Panc1 (cell line): ENCODE measurements around the gene CDC42EP5. TPM values are rescaled to one million over a fixed set of nuclear protein-coding genes. Genes with fewer than 3 reads are reported as not detected.
A peak's percentile ranks its signal among the peaks of the same experiment; 100 is the strongest.
"Not testable (repeated sequence)": the region's sequence is repeated elsewhere in the genome, so short reads cannot be mapped to it uniquely, and the experiment has no call there.

Experiments
- ATAC-seq: fragments of 200-7000 bp; cut with Tn5 transposase; 2 replicates; pipeline ENCODE4 v1.9.1; 2020; ENCODE audit warnings: mild to moderate bottlenecking, moderate library complexity
- BruUV-seq: library from RNA; stranded (reverse); fragments of 400-500 nt; replicated peaks from 2 replicates; lab custom pipeline; 2021; lab: Mats Ljungman, UMichigan
- CTCF ChIA-PET: fragments of 300-600 bp; sonication (Branson Sonifier 250); formaldehyde crosslinking; loops from one replicate; lab custom pipeline; 2022; ENCODE audit warnings: antibody characterized with exemption; lab: Charles Lee
- POLR2A ChIA-PET: fragments of 300-600 bp; sonication (Branson Sonifier 250); formaldehyde crosslinking; loops from one replicate; lab custom pipeline; 2022; ENCODE audit warnings: antibody characterized with exemption; lab: Charles Lee
- DNase-seq: peaks from one replicate; pipeline ENCODE4 v3.0.0-alpha.2; 2010; ENCODE audit warnings: low read depth, low spot score
- H3K27ac ChIP-seq: 2 replicates; pipeline ENCODE4 v1.5.1; 2011; ENCODE audit warnings: mild to moderate bottlenecking, low read length, inconsistent platforms
- H3K27me3 ChIP-seq: fragments of 200-500 bp; sonication (Bioruptor generic); 2 replicates; pipeline ENCODE4 v1.6.0; 2014; ENCODE audit warnings: low read length, inconsistent platforms; ENCODE audit not compliant: control insufficient read depth, insufficient read depth
- H3K36me3 ChIP-seq: fragments of 200-500 bp; sonication (Bioruptor generic); 2 replicates; pipeline ENCODE4 v1.5.1; 2014; ENCODE audit warnings: inconsistent platforms, mild to moderate bottlenecking, low read length, moderate library complexity; ENCODE audit not compliant: control insufficient read depth, insufficient read depth
- H3K4me1 ChIP-seq: 2 replicates; pipeline ENCODE4 v1.5.1; 2011; ENCODE audit warnings: inconsistent platforms, mild to moderate bottlenecking, low read length, moderate library complexity; ENCODE audit not compliant: control insufficient read depth, insufficient read depth
- H3K4me3 ChIP-seq, 2 experiments: 2 replicates each; pipeline ENCODE4 v1.5.1; 2011 to 2012; ENCODE audit warnings: low read depth in 2 of 2, low read length in 2 of 2, mild to moderate bottlenecking in 2 of 2, inconsistent platforms in 1 of 2, moderate library complexity in 1 of 2
- H3K9me3 ChIP-seq: fragments of 200-500 bp; sonication (Bioruptor generic); 2 replicates; pipeline ENCODE4 v1.5.1; 2014; ENCODE audit warnings: low read depth, mild to moderate bottlenecking, inconsistent platforms, low read length, moderate library complexity; ENCODE audit not compliant: control insufficient read depth, insufficient read depth
- CTCF ChIP-seq: fragments of 450-650 bp; IDR thresholded peaks from 2 replicates; pipeline ENCODE4 v1.5.1; 2017; ENCODE audit warnings: mild to moderate bottlenecking
- POLR2AphosphoS5 ChIP-seq: IDR thresholded peaks from 2 replicates; pipeline ENCODE4 v1.6.1; 2012; ENCODE audit warnings: mild to moderate bottlenecking, low read depth, low read length, moderate library complexity
- REST ChIP-seq, 2 experiments: IDR thresholded peaks; 2 replicates each; pipeline ENCODE4 v1.6.1; 2011 to 2012; ENCODE audit warnings: low read depth in 2 of 2, control low read depth in 1 of 2, low read length in 1 of 2, mild to moderate bottlenecking in 1 of 2, moderate library complexity in 1 of 2; ENCODE audit not compliant: insufficient read depth in 1 of 2
- SIN3A ChIP-seq: IDR thresholded peaks from 2 replicates; pipeline ENCODE4 v1.6.1; 2012; ENCODE audit warnings: low read depth, mild to moderate bottlenecking, low read length, moderate library complexity, borderline replicate concordance; ENCODE audit not compliant: insufficient read depth
- TCF7L2 ChIP-seq: IDR thresholded peaks from 2 replicates; pipeline ENCODE4 v1.6.1; 2011; ENCODE audit warnings: mild to moderate bottlenecking, low read depth, low read length, inconsistent platforms
- in situ Hi-C: cut with HindIII; loops from 2 replicates; pipeline ENCODE4 v1.10.0; 2016; ENCODE audit warnings: low sequenced_read_pairs, low pct_unique_long_range_greater_than_20kb
- intact Hi-C: fragments of 100-400 bp; cut with micrococcal nuclease; formaldehyde crosslinking; loops from one replicate; pipeline ENCODE4 v1.10.0; 2022; ENCODE audit not compliant: unreplicated experiment
- total RNA-seq: library from RNA; stranded (reverse); gene quantifications from one replicate; pipeline ENCODE4 v1.2.1, GENCODE V29; 2021; ENCODE audit not compliant: unreplicated experiment

The CDC42EP5 gene
- total RNA-seq, 1 experiment from 2014 or later: 7.1 TPM

GRCh38 chr19:54517483-54517882, 44.4 kb upstream of the CDC42EP5 start:
- Histone ChIP-seq H3K9me3 (no peaks in the 10 kb centered on the region), H3K4me1 (no peaks in the 10 kb centered on the region), H3K27ac (no peak overlapping the region), H3K27me3 (peaks cover 12% of the 10 kb centered on the region; the same call in 1 of the 2 replicates), H3K36me3 (no peaks in the 10 kb centered on the region), H3K4me3 (no peak overlapping the region)
- ATAC-seq: no peak
- TF ChIP-seq TCF7L2 (no peak), CTCF (no peak), SIN3A (no peak), REST (IDR thresholded peaks at IDR 0.05; ENCODE audit: insufficient read depth in 1 of 2, low read depth in 2 of 2, low read length in 1 of 2) (peak; percentile 98 to 99), POLR2AphosphoS5 (no peak)
- peak; percentile 75 for DNase-seq
- intact Hi-C loops: no loop called here
- in situ Hi-C loops: no loop called here
- ChIA-PET CTCF (no interaction called here), POLR2A (no interaction called here)
- BruUV-seq: no TSS peak

- in situ Hi-C loops: no loop called here
- H3K27ac ChIP-seq: no peak overlapping the region
- H3K36me3 ChIP-seq: no peaks in the 10 kb centered on the region
- peaks cover 9% of the 10 kb centered on the region; the same call in 1 of the 2 replicates for H3K27me3 ChIP-seq
- ATAC-seq (no peak), DNase-seq (no peak)
- intact Hi-C loops: no loop called here
- no peaks in the 10 kb centered on the region for H3K9me3 ChIP-seq
- H3K4me3 ChIP-seq: no peak overlapping the region
- ChIA-PET CTCF (no interaction called here), POLR2A (no interaction called here)
- no TSS peak for BruUV-seq
- H3K4me1 ChIP-seq: no peaks in the 10 kb centered on the region
- no peak for TF ChIP-seq TCF7L2
These were observed 42.1 kb upstream of the CDC42EP5 start for GRCh38 chr19:54515156-54515555.

- H3K9me3 ChIP-seq, CTCF ChIA-PET, POLR2A ChIA-PET, H3K4me1 ChIP-seq, H3K4me3 ChIP-seq, BruUV-seq, H3K36me3 ChIP-seq, intact Hi-C loops, H3K27ac ChIP-seq, H3K27me3 ChIP-seq, DNase-seq, in situ Hi-C loops: not testable (repeated sequence)
- ATAC-seq: peak; percentile 87
These were observed 36.3 kb upstream of the CDC42EP5 start for GRCh38 chr19:54509200-54509940.

GRCh38 chr19:54508487-54508886, 35.4 kb upstream of the CDC42EP5 start:
- H3K27me3 ChIP-seq, H3K4me1 ChIP-seq, H3K4me3 ChIP-seq, H3K27ac ChIP-seq, POLR2A ChIA-PET, ATAC-seq, H3K36me3 ChIP-seq, intact Hi-C loops, in situ Hi-C loops, H3K9me3 ChIP-seq, DNase-seq, BruUV-seq, CTCF ChIA-PET: not testable (repeated sequence)
